Ovary (tissue), 3 donors: ENCODE measurements around the gene WNT9A.

ENCODE experiments used
- POLR2A ChIP-seq: fragments of 450-650 bp; IDR thresholded peaks from one replicate; pipeline ENCODE4 v1.6.1; 2017; ENCODE audit warnings: antibody characterized with exemption, mild to moderate bottlenecking, moderate library complexity
- TF ChIP-seq, protein P1 (sequence below), 3 donors: fragments of 450-650 bp in 2 of 3; fragments of 200-600 bp in 1 of 3; IDR thresholded peaks; one replicate each; pipeline versions ENCODE4 v1.5.1 to v1.8.0; 2016 to 2022; ENCODE audit warnings: antibody characterized with exemption in 3 of 3, mild to moderate bottlenecking in 1 of 3
- donor health status: DM: no; HTN: no; CAD: no.

DNA sequence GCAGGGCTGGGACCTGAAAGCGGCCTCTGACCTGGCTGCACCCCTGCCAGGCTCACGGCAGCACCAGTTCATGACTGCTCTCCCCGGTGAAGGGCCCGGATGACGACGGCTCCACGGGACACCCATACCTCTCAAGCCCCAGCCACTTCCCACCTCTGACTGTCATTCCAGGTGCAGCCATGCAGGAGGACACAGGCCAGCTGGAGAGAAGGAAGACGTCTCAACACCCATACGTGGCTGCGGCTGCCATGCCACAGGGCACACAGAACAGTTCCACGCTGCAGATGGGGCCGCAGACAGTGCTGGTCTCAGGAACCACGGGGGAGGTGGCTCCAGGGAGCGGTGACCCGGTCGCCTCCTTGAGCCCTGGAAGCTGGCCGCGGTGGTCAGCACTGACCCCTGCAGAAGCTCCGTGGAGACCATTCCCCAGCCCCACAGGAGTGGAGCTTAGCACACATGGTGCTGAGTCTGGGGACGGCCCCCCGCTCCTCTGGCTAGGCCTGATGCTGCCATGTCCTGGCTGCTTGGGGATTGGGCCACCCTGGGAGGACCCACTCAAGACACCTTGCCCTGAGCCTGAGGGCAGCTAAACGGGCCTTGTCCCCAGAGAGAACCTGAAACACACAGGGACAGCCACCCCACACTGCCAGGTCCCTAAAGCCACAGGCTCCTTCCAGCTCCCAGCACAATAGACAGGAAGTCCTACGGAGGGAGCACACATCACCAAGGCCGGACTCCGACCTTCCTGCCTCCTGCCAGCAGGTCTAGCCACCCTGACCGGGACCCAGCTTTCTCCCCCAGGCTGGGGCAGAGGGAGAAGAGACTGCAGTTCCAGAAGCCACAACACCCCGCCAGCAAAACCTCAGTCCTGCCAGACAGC is 8.6 kb downstream of the WNT9A start:
- TF ChIP-seq POLR2A: no peak
- TF ChIP-seq, protein P1, sequence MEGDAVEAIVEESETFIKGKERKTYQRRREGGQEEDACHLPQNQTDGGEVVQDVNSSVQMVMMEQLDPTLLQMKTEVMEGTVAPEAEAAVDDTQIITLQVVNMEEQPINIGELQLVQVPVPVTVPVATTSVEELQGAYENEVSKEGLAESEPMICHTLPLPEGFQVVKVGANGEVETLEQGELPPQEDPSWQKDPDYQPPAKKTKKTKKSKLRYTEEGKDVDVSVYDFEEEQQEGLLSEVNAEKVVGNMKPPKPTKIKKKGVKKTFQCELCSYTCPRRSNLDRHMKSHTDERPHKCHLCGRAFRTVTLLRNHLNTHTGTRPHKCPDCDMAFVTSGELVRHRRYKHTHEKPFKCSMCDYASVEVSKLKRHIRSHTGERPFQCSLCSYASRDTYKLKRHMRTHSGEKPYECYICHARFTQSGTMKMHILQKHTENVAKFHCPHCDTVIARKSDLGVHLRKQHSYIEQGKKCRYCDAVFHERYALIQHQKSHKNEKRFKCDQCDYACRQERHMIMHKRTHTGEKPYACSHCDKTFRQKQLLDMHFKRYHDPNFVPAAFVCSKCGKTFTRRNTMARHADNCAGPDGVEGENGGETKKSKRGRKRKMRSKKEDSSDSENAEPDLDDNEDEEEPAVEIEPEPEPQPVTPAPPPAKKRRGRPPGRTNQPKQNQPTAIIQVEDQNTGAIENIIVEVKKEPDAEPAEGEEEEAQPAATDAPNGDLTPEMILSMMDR (IDR thresholded peaks at IDR 0.05): no peak
